TTC549 (cell line): ENCODE data around the gene TFB1M.
"Not testable (repeated sequence)": the region's sequence is repeated elsewhere in the genome, so short reads cannot be mapped to it uniquely, and the experiment has no call there.

Source experiments
- FAIRE-seq: peaks from 2 replicates; lab custom pipeline; 2012; peaks lifted over from hg19 to GRCh38; lab: Jason Lieb, UNC

TFB1M gene

DNA sequence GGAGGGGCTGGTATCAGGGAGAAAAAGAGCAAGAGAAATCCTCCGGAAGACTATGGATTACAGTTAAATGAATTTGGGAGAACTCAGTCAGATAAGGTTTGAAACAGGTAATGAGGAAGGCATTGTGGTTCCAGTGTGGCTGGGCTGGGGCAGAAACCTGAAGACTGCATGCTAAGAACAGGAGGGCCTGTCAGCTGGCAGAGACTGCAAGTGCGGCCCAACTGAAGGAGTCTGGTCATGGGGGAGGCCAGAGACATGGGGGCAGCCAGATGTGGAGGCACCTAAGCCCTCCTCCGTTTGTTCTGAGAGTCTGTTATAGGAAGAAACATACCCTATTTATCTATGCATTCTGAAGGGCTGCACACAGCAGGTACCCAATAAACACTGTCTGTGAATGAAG lies 16.6 kb downstream of the TFB1M start:
- FAIRE-seq, result no peak

DNA sequence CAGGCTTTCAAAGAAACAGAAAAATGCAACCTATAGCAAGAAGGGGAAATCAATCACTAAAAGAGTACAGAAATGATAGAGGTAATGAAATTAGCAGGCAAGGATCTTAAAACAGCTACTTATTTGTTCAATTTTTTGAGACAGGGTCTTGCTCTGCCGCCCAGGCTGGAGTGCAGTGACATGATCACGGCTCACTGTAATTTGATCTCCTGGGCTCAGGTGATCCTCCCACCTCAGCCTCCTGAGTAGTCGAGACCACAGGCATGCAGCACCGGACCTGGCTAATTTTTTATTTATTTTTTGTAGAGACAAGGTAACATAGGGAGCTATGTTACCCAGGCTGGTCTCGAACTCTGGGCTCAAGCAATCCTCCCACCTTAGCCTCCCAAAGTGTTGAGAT lies 21.6 kb downstream of the TFB1M start:
- no peak for FAIRE-seq

DNA sequence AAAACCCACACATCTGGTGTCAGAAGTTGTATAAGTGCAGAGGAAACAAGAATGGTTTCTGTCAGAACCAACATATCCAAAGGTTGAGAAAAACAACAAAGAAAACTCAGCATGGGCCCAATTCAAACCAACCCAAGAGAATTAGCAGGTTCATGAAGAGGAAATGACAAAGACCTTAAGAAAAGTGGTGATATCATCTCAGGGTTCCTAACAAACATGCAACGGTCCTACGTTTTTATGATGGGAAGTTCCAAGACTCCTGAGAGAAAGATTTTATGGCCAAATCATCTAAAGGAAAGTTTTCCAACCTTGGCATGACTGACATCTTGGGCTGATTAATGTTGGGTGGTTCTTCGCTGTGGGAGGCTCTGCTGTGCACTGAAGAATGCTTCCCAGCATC lies 23.0 kb downstream of the TFB1M start:
- FAIRE-seq, result no peak

- no peak for FAIRE-seq
Measured at GRCh38 chr6:155290491-155290890, 23.8 kb downstream of the TFB1M start.

GRCh38 chr6:155287762-155288161 lies 26.5 kb downstream of the TFB1M start:
- no peak for FAIRE-seq

DNA sequence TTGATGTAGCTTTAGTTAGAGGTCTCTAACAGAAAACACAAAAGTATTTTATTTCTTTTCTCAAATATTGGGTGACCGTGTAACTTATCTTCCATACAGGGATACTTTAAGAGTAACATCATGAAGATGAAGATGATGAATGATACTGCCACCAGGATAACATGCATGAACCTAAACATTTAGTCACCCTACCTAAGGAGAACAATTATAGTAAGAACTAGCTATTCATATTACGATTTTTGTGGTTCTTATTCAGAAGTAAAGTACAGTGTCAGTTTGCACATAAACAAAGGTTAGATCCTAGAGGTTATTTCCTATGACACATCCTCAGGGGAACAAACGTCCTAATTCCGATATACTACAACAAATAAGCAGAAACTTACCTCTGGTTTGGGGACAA lies 29.5 kb downstream of the TFB1M start:
- no peak for FAIRE-seq

DNA sequence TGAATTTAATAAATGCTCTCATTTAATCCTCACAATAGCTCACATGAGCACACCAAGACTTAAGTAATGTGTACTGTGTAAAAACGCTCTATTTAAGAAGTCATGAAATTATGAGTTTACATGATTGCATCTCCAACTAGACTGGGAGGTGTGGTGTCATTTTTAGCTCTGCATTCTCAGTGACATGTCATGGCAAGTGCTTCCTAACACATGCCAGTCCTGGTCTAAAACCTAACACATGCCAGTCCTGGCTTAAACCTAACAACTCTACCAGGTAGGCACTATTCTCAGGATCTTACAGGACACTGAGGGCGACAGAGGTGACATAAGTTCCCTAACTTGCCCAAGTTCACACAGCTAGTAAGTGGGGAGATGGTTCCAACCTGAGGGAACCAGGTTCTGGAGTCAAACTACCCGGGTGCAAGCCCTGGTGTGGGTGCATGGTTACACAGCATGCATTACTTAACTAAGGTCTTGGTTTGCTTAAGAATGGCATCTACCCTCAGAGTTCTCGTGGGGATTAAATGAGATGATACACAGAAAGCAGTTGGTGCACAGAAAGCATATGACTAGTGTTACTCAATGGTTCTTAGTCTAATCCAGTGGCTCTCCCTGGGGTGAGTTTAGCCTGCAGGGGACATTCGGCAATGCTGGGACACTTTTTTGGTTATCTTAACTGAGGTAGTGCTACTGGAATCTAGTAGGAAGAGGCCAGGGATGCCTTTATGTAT lies 35.8 kb downstream of the TFB1M start:
- no peak for FAIRE-seq

DNA sequence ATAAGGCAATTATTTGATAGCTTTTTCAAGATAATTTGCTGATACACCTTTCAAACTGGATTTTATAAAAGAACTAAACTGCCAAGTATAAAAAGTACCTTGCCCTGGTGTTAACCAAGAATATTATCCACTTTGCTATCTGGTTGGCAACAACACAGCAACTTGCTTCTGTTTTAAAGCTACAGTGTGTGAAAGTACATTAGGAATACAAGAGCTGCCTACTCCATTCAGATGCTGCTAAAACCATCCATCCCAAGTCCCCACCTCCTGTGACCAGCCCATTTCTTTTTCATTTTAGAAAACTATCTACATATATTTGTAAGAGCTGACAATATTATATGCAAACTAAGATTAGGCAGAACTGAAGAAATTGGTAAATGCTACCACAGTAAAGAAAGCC lies 37.6 kb downstream of the TFB1M start:
- FAIRE-seq, result no peak

DNA sequence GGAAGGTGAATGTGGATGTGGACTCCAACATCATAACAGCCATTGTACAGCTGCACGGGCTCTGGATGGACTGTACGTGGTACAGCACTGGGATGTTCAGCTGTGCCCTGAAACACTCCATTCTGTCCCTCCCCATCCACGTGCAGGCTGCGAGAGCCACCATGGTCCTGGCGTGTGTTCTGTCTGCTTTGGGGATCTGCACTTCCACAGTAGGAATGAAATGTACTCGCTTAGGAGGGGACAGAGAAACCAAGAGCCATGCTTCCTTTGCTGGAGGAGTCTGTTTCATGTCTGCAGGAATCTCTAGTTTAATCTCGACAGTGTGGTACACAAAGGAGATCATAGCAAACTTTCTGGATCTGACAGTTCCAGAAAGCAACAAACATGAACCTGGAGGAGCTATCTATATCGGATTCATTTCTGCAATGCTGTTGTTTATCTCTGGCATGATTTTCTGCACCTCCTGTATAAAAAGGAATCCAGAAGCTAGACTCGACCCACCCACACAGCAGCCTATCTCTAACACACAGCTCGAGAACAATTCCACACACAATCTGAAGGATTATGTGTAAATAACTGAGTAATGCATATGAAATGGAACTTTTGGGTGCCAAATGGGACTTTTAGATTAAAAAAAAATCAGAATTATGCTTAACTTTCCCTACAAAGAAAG lies 38.3 kb downstream of the TFB1M start:
- FAIRE-seq, result no peak

GRCh38 chr6:155274533-155274932 lies 39.8 kb downstream of the TFB1M start:
- FAIRE-seq, result no peak

DNA sequence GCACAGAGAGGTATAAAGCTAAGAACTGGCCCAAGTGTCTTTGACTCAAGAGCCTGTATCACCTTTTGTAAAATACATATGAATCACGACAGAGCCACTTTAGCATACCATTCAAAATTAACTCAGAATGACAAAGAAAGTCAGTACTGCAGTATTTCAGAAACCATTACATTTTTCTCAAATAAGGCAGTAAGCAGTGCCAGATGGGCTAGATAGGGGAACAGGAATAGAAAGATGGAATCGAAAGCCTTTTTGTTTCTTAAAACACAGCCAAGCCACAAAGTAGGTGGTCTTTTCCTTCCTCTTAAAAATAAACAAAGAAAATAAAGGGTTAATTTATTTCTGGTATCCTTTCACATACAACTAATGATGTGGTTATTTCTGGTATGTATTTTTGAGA lies 40.2 kb downstream of the TFB1M start:
- no peak for FAIRE-seq

- no peak for FAIRE-seq
Measured at GRCh38 chr6:155273431-155273830, 40.9 kb downstream of the TFB1M start.

DNA sequence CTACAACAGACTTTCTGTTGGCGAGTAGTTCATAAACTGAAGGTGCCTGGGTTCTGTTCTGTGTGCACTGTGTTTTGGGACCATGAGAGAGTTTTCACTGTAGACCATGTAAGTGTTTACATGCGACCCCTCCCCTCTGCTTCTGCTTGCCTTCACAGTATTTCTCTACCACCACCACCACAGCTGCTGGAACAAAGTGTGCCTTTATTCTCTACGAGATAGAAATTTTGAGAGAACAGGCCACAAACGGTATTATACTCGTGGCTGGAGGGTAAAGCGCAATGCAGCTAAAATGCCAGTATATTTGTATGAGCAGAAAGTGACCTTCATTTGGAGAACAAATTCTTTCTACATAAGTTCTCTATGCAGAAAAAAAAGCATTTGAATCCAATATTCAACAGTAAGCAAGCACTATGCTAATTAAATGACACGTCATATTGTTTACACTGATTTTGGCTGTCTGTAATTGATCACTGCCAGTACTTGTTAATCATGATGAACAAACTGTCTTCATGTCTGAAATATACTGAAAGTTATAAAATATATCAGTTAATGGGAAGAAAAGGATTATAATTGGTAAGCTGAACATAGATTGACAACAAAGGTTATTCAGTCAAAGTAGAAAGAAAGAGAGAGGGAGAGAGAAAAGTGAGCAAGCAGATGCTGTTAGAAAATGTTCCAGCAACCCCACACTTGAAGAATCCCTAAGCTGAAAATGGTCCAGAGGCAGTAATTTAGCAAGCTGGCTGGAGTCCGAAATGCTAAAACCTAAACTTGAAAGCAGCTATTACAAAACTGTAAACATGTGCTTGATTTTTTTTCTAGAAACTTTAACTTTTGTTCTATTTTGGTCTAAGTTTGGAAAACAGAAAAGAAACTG lies 41.7 kb downstream of the TFB1M start:
- no peak for FAIRE-seq

DNA sequence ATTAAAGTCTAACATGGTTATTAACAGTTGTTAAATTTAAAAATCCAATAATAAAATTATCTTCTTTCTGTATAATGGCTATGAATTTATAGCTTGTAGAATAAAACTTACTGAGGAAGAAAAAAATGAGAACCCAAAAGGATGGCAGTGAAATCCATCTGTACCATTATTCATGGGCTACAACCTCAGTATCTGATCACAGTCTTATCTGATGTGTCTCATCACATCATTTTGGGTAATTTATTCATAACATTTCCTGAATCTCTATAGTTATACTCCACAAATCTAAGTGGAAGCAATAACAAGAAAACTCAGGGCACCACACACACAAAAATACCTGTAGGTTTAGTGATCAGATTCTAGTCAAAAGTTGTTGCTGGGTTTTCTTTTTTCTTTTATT lies 43.1 kb downstream of the TFB1M start:
- FAIRE-seq, result no peak

DNA sequence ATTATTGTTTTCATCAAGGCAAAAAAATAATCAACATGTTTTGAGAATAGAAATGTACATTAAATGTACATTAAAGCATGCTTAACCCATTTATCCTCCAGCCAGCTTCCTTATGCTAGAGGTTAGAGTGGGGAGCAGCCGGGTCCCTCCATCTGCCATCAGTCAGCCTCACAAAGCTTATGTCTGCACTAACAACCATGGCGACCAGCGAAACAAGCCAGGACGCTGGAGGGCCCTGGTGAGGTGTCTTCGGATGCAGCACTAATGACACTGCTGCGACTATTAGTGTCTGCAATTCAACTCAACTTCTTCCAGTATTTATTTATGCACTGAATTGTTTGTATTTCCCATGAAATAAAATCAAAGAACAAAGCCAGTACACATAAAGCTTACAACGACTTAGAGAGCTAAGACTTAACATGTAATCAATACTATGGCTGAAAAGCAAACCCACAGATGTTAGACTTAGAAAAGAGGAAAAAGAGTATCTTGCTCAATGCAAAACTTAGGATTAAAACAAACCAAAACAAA lies 43.7 kb downstream of the TFB1M start:
- FAIRE-seq, result no peak

DNA sequence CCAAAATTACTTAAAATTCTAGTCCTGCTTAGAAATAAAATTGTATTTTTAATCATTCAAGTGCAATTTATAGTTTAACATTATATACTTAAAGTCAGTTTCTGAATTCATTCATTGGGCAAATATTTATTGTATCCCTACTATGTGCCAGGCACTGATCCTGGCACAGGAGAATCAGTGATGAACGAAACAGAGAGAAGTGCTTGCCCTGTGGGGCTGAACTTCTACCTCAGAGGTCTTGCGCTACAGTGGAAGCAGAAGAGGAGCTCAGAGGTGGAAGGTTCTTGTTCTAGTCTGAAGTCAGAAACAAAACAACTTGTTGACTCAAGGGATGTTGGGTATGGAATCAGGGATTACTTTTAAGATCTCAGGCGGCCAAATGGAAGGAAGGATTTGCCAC lies 44.5 kb downstream of the TFB1M start:
- FAIRE-seq, result no peak

DNA sequence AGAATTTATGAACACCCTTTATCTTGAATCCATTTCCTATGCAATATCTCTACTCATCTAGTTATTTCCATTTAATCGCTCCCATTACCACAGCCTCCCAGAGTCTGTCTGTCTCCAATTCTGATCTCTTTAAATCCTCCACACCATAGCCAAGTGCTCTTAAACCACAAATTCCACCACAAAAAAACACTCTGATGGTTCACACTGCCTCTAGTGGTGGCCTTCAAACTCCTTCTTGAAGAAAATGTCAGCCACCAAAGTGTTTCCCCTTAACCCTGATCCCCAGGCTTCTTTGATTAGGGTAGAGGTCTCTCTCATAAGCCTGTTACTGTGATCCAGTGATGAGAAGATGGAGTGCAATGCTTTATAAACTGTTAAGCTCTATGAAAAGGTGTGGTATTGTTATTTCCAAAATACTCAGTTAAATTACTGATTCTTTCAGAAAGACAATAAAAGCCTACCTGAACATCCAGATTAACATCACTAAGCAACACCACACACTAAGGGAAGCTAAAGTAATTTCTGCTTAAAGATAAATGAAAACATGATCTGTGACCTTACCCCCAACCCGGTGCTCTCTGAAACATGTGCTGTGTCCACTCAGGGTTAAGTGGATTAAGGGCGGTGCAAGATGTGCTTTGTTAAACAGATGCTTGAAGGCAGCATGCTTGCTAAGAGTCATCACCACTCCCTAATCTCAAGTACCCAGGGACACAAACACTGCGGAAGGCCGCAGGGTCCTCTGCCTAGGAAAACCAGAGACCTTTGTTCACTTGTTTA lies 46.0 kb downstream of the TFB1M start:
- FAIRE-seq, result not testable (repeated sequence)

DNA sequence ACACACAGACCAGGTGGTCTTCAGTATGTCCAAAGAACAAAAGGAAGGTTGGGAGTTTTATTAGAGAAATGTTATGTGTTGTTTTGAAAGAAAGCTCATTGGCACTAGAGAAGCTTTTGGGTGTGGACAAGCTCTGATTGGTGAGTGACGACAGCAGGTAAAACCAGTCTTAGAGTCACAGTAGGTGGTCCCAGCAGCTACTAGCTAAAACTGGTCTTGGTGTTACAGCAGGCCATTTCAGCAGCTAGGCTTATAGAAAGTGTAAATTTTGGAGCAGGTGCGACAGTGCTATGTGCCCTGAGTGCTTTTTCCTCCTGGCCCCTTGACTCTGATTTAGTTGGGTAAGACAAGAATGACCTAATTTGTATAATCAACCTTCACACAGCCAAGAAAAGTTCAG lies 46.9 kb downstream of the TFB1M start:
- no peak for FAIRE-seq

GRCh38 chr6:155265843-155266535 lies 48.3 kb downstream of the TFB1M start:
- FAIRE-seq, result no peak

- FAIRE-seq, result no peak
Measured at GRCh38 chr6:155264693-155265320, 49.5 kb downstream of the TFB1M start.
